IMR-90 (cell line): ENCODE results near the gene DPH3. TPM values are rescaled to one million over a fixed set of nuclear protein-coding genes. Genes with fewer than 3 reads are reported as not detected.

Experiments
- ATAC-seq: fragments of 200-7000 bp; cut with Tn5 transposase; 2 replicates; pipeline ENCODE4 v1.9.1; 2020; ENCODE audit warnings: low read depth, mild to moderate bottlenecking, moderate library complexity
- BruUV-seq: library from RNA; stranded (reverse); fragments of 400-500 nt; replicated peaks from 2 replicates; lab custom pipeline; 2021; lab: Mats Ljungman, UMichigan
- CTCF ChIA-PET: fragments of 300-600 bp; formaldehyde crosslinking; extraction: SDS; loops from one replicate; lab custom pipeline; 2021; ENCODE audit warnings: antibody characterized with exemption; lab: Yijun Ruan, JAX
- POLR2A ChIA-PET: fragments of 300-600 bp; sonication (Branson Sonifier 250); formaldehyde crosslinking; loops from one replicate; lab custom pipeline; 2022; ENCODE audit warnings: antibody characterized with exemption; ENCODE audit not compliant: unreplicated experiment; lab: Charles Lee
- DNase-seq: peaks from one replicate; pipeline ENCODE4 v3.0.0; 2013
- H2AFZ ChIP-seq: replicated peaks from 2 replicates; pipeline ENCODE3; 2013; ENCODE audit warnings: low read length, mild to moderate bottlenecking; ENCODE audit not compliant: poor library complexity
- H2AK5ac ChIP-seq: 2 replicates; pipeline ENCODE4 v1.6.1; 2013; ENCODE audit warnings: low read depth, low read length, inconsistent platforms
- H2AK9ac ChIP-seq: replicated peaks from 2 replicates; pipeline ENCODE3; 2013; ENCODE audit warnings: mild to moderate bottlenecking, low read depth, low read length, moderate library complexity; ENCODE audit not compliant: poor library complexity
- H2BK120ac ChIP-seq: 2 replicates; pipeline ENCODE4 v1.6.1; 2013; ENCODE audit warnings: low read depth, low read length, inconsistent platforms
- H2BK15ac ChIP-seq: 3 replicates; pipeline ENCODE4 v1.6.1; 2013; ENCODE audit warnings: low read depth, low read length, inconsistent platforms
- H2BK20ac ChIP-seq: 2 replicates; pipeline ENCODE4 v1.6.1; 2013; ENCODE audit warnings: low read depth, mild to moderate bottlenecking, inconsistent platforms, low read length, moderate library complexity
- H2BK5ac ChIP-seq: 2 replicates; pipeline ENCODE4 v1.6.1; 2013; ENCODE audit warnings: mild to moderate bottlenecking, low read depth, low read length, inconsistent platforms; ENCODE audit not compliant: poor library complexity, severe bottlenecking
- H3K14ac ChIP-seq: replicated peaks from 2 replicates; pipeline ENCODE4 v1.6.1; 2013; ENCODE audit warnings: low read depth, low read length, inconsistent platforms
- H3K18ac ChIP-seq: 2 replicates; pipeline ENCODE4 v1.6.1; 2013; ENCODE audit warnings: low read depth, low read length, control low read depth
- H3K23ac ChIP-seq: 2 replicates; pipeline ENCODE4 v1.6.1; 2013; ENCODE audit warnings: low read depth, low read length, inconsistent platforms
- H3K27ac ChIP-seq: 2 replicates; pipeline ENCODE4 v1.5.1; 2013; ENCODE audit warnings: mild to moderate bottlenecking, control low read depth, low read length; ENCODE audit not compliant: insufficient read depth
- H3K27me3 ChIP-seq: 2 replicates; pipeline ENCODE4 v1.6.1; 2013; ENCODE audit warnings: low read length; ENCODE audit not compliant: control insufficient read depth, insufficient read depth
- H3K36me3 ChIP-seq: 2 replicates; pipeline ENCODE4 v1.6.1; 2013; ENCODE audit warnings: low read length, mixed read lengths; ENCODE audit not compliant: control insufficient read depth, insufficient read depth
- H3K4ac ChIP-seq: 2 replicates; pipeline ENCODE4 v1.6.1; 2013; ENCODE audit warnings: low read depth, low read length, inconsistent platforms
- H3K4me1 ChIP-seq: 2 replicates; pipeline ENCODE4 v1.6.1; 2013; ENCODE audit warnings: low read length, mixed read lengths; ENCODE audit not compliant: control insufficient read depth, insufficient read depth
- H3K4me2 ChIP-seq: 2 replicates; pipeline ENCODE4 v1.6.1; 2013; ENCODE audit warnings: low read depth, mild to moderate bottlenecking, control low read depth, low read length, moderate library complexity
- H3K4me3 ChIP-seq: 2 replicates; pipeline ENCODE4 v1.5.1; 2013; ENCODE audit warnings: low read depth, mild to moderate bottlenecking, control low read depth, low read length, moderate library complexity; ENCODE audit not compliant: insufficient read depth
- H3K56ac ChIP-seq: 2 replicates; pipeline ENCODE4 v1.6.1; 2013; ENCODE audit warnings: low read length, inconsistent platforms; ENCODE audit not compliant: insufficient read depth; ENCODE audit errors: extremely low read depth
- H3K79me1 ChIP-seq, 2 experiments: 2 replicates each; pipeline ENCODE4 v1.6.1; 2013; ENCODE audit warnings: low read length in 2 of 2, inconsistent platforms in 1 of 2, low read depth in 1 of 2
- H3K9ac ChIP-seq: 2 replicates; pipeline ENCODE4 v1.6.1; 2013; ENCODE audit warnings: low read depth, low read length, control low read depth
- H3K9me1 ChIP-seq: 2 replicates; pipeline ENCODE4 v1.6.1; 2013; ENCODE audit warnings: low read length, inconsistent platforms; ENCODE audit not compliant: insufficient read depth
- H3K9me3 ChIP-seq: 2 replicates; pipeline ENCODE4 v1.6.1; 2013; ENCODE audit warnings: low read length; ENCODE audit not compliant: control insufficient read depth, insufficient read depth
- H4K20me1 ChIP-seq: 2 replicates; pipeline ENCODE4 v1.6.1; 2013; ENCODE audit warnings: low read length, inconsistent platforms; ENCODE audit not compliant: insufficient read depth
- H4K5ac ChIP-seq: 2 replicates; pipeline ENCODE4 v1.6.1; 2013; ENCODE audit warnings: mild to moderate bottlenecking, low read depth, low read length, control low read depth
- H4K8ac ChIP-seq, 2 experiments: 2 replicates each; pipeline ENCODE4 v1.6.1; 2013; ENCODE audit warnings: low read depth in 2 of 2, low read length in 2 of 2, control low read depth in 1 of 2, inconsistent platforms in 1 of 2
- H4K91ac ChIP-seq: 2 replicates; pipeline ENCODE4 v1.6.1; 2013; ENCODE audit warnings: low read depth, low read length, inconsistent platforms; ENCODE audit not compliant: insufficient read depth
- CHD1 ChIP-seq: IDR thresholded peaks from 2 replicates; pipeline ENCODE4 v1.6.1; 2012; ENCODE audit warnings: low read depth, low read length, improper control_type of control experiment
- CTCF ChIP-seq: conservative IDR thresholded peaks from 2 replicates; pipeline ENCODE4 v1.5.1; 2012; ENCODE audit warnings: mild to moderate bottlenecking, low read depth, low read length, improper control_type of control experiment
- FOS ChIP-seq: fragments of 150-350 bp; IDR thresholded peaks from 2 replicates; pipeline ENCODE4 v1.6.1; 2016; ENCODE audit warnings: low read depth, low read length
- MAZ ChIP-seq: IDR thresholded peaks from 2 replicates; pipeline ENCODE4 v1.6.1; 2012; ENCODE audit warnings: low read depth, mild to moderate bottlenecking, low read length, improper control_type of control experiment, moderate library complexity, borderline replicate concordance
- POLR2A ChIP-seq: IDR thresholded peaks from 2 replicates; pipeline ENCODE4 v1.6.1; 2012; ENCODE audit warnings: mild to moderate bottlenecking, low read depth, low read length
- RCOR1 ChIP-seq: IDR thresholded peaks from 2 replicates; pipeline ENCODE4 v1.6.1; 2012; ENCODE audit warnings: mild to moderate bottlenecking, low read length, improper control_type of control experiment; ENCODE audit not compliant: insufficient replicate concordance
- RFX5 ChIP-seq: IDR thresholded peaks from 2 replicates; pipeline ENCODE4 v1.8.0; 2012; ENCODE audit warnings: low read depth, mild to moderate bottlenecking, low read length, moderate library complexity
- WGBS, 2 experiments: methylation state at CpG; one replicate each; pipeline versions ENCODE4 v1.1.5 to v1.1.7; 2013; ENCODE audit warnings: missing lambda C conversion rate in 2 of 2; ENCODE audit not compliant: insufficient read length in 1 of 2; ENCODE audit errors: extremely low coverage in 2 of 2; 5-methylcytosine and 5-hydroxymethylcytosine counted together
- dilution Hi-C: fragments of 300-500 bp; cut with HindIII; formaldehyde crosslinking; loops from one replicate; pipeline ENCODE4 v1.14.3; 2018; ENCODE audit warnings: low sequenced_read_pairs; ENCODE audit not compliant: unreplicated experiment
- in situ Hi-C: fragments of 300-500 bp; cut with MboI; formaldehyde crosslinking; loops from 3 replicates; pipeline ENCODE4 v1.14.3; 2019; ENCODE audit warnings: low sequenced_read_pairs, inconsistent platforms, mixed read lengths
- intact Hi-C: fragments of 100-400 bp; cut with micrococcal nuclease; formaldehyde crosslinking; loops from 2 replicates; pipeline ENCODE4 v1.10.0; 2022
- polyA plus RNA-seq, 3 experiments: library from polyadenylated mRNA; depleted of rRNA; stranded (reverse); fragments of >200 nt; gene quantifications; 2 replicates each; pipeline ENCODE4 v1.2.3, GENCODE V29; 2012; ENCODE audit warnings: low replicate concordance in 1 of 3
- total RNA-seq: library from RNA; depleted of rRNA; stranded (reverse); fragments of >200 nt; gene quantifications from 2 replicates; pipeline ENCODE4 v1.2.3, GENCODE V29; 2012

The DPH3 gene
- total and polyA plus RNA-seq, 2 of the 4 experiments (the other 2 are of a cell fraction) = 12.9 to 32.1 TPM

- Histone ChIP-seq H2AFZ (no peak overlapping the region), H3K36me3 (peaks cover 5% of the 10 kb centered on the region; the same call in 1 of the 2 replicates), H3K79me1 (0 out of 4 replicates have a peak, but pooled peaks cover 0 to under 1% of the 10 kb centered on the region in 2 experiments), H3K4ac (no peak overlapping the region), H3K4me3 (no peak overlapping the region), H4K5ac (no peak overlapping the region), H3K9me3 (no peaks in the 10 kb centered on the region), H3K27me3 (no peaks in the 10 kb centered on the region), H3K14ac (no peak overlapping the region), H2BK15ac (no peak overlapping the region), H3K4me2 (no peak overlapping the region), H2BK20ac (no peak overlapping the region), H4K8ac (no peak overlapping the region), H3K4me1 (0 out of 2 replicates have a peak, but pooled peaks cover 2% of the 10 kb centered on the region), H2BK5ac (no peak overlapping the region), H3K56ac (no peak overlapping the region), H3K23ac (no peak overlapping the region), H3K27ac (no peak overlapping the region), H4K91ac (no peak overlapping the region), H4K20me1 (no peaks in the 10 kb centered on the region), H3K9me1 (peaks cover 7% of the 10 kb centered on the region), H2AK5ac (no peak overlapping the region), H3K18ac (no peak overlapping the region), H2AK9ac (no peak overlapping the region), H3K9ac (no peak overlapping the region), H2BK120ac (no peak overlapping the region)
- DNase-seq (no peak), ATAC-seq (no peak)
- 67% methylated on average over 1 of the region's 6 CpGs; no CpG with 5 or more reads in 1 of the 2 experiments for WGBS, 2 experiments
- no TSS peak for BruUV-seq
- dilution Hi-C loops (no loop called here), intact Hi-C loops (no loop called here), in situ Hi-C loops (no loop called here)
- no peak for TF ChIP-seq CTCF
- no peak for TF ChIP-seq MAZ
- no peak for TF ChIP-seq RFX5
- no peak for TF ChIP-seq FOS
- TF ChIP-seq POLR2A = no peak
- TF ChIP-seq CHD1 = no peak
- TF ChIP-seq RCOR1 = no peak
- ChIA-PET CTCF (no interaction called here), POLR2A (no interaction called here)
Observed at GRCh38 chr3:16302082-16302631, 37.4 kb upstream of the DPH3 start.
